Activated T-helper 17 cell treated with anti-CD3 and anti-CD28 coated beads, Interleukin-2, amount 50 U/mL, for 72 hours (primary cell): ENCODE data around the gene RBBP6. TPM values are rescaled to one million over a fixed set of nuclear protein-coding genes. Genes with fewer than 3 reads are reported as not detected.

Experiments
- ATAC-seq: fragments of 150-1000 bp; cut with Tn5 transposase; replicated peaks from 2 replicates; pipeline ENCODE4 v1.10.0; 2021; ENCODE audit warnings: mild to moderate bottlenecking, moderate library complexity
- H3K27ac Mint-ChIP-seq: one replicate; pipeline ENCODE4 v1.8.0; 2022; ENCODE audit warnings: mixed read lengths
- H3K27me3 Mint-ChIP-seq: one replicate; pipeline ENCODE4 v1.8.0; 2022; ENCODE audit warnings: mixed read lengths
- H3K36me3 Mint-ChIP-seq: one replicate; pipeline ENCODE4 v1.8.0; 2022; ENCODE audit warnings: low read depth, mild to moderate bottlenecking, mixed read lengths
- H3K4me1 Mint-ChIP-seq: one replicate; pipeline ENCODE4 v1.8.0; 2022; ENCODE audit warnings: mixed read lengths
- H3K4me3 Mint-ChIP-seq: one replicate; pipeline ENCODE4 v1.8.0; 2022; ENCODE audit warnings: mild to moderate bottlenecking, mixed read lengths
- H3K9me3 Mint-ChIP-seq: one replicate; pipeline ENCODE4 v1.8.0; 2022; ENCODE audit warnings: mixed read lengths
- total RNA-seq, 2 donors: library from RNA; stranded (reverse); gene quantifications; one replicate each; pipeline ENCODE4 v1.2.3, GENCODE V29; 2022

Gene RBBP6
- total RNA-seq, 2 donors from 2014 or later, result 51.6 to 88.8 TPM

GRCh38 chr16:24515186-24515585, 24.2 kb upstream of the RBBP6 start:
- Mint-ChIP-seq H3K4me1 (peaks cover 5% of the 10 kb centered on the region), H3K4me3 (no peak overlapping the region), H3K27ac (no peak overlapping the region), H3K9me3 (no peaks in the 10 kb centered on the region), H3K36me3 (no peaks in the 10 kb centered on the region), H3K27me3 (peaks cover 3% of the 10 kb centered on the region)
- no peak for ATAC-seq

GRCh38 chr16:24516900-24517669, 22.3 kb upstream of the RBBP6 start:
- H3K27ac Mint-ChIP-seq, result peak overlapping the region; percentile 52
- peaks cover 3% of the 10 kb centered on the region for H3K27me3 Mint-ChIP-seq
- no peaks in the 10 kb centered on the region for H3K36me3 Mint-ChIP-seq
- peak; percentile 77 for ATAC-seq
- H3K9me3 Mint-ChIP-seq, result no peaks in the 10 kb centered on the region
- H3K4me3 Mint-ChIP-seq, result peak overlapping the region; percentile 50
- peaks cover 5% of the 10 kb centered on the region for H3K4me1 Mint-ChIP-seq

GRCh38 chr16:24518498-24518897, 20.9 kb upstream of the RBBP6 start:
- H3K4me3 Mint-ChIP-seq, result no peak overlapping the region
- H3K9me3 Mint-ChIP-seq, result no peaks in the 10 kb centered on the region
- H3K36me3 Mint-ChIP-seq, result no peaks in the 10 kb centered on the region
- ATAC-seq, result no peak
- H3K4me1 Mint-ChIP-seq, result peaks cover 5% of the 10 kb centered on the region
- H3K27me3 Mint-ChIP-seq, result peaks cover 3% of the 10 kb centered on the region
- H3K27ac Mint-ChIP-seq, result no peak overlapping the region

- Mint-ChIP-seq H3K27ac (no peak overlapping the region), H3K4me1 (peaks cover 5% of the 10 kb centered on the region), H3K9me3 (no peaks in the 10 kb centered on the region), H3K4me3 (no peak overlapping the region), H3K27me3 (no peaks in the 10 kb centered on the region), H3K36me3 (no peaks in the 10 kb centered on the region)
- ATAC-seq, result no peak
These were observed 18.4 kb upstream of the RBBP6 start for GRCh38 chr16:24520983-24521382.

GRCh38 chr16:24522751-24523150, 16.6 kb upstream of the RBBP6 start:
- Mint-ChIP-seq H3K9me3 (no peaks in the 10 kb centered on the region), H3K4me1 (no peaks in the 10 kb centered on the region), H3K36me3 (no peaks in the 10 kb centered on the region), H3K27ac (no peak overlapping the region), H3K4me3 (no peak overlapping the region), H3K27me3 (peaks cover 3% of the 10 kb centered on the region)
- no peak for ATAC-seq

- H3K36me3 Mint-ChIP-seq, result no peaks in the 10 kb centered on the region
These were observed 15.8 kb upstream of the RBBP6 start for GRCh38 chr16:24523569-24523968.

GRCh38 chr16:24524855-24525677, 14.3 kb upstream of the RBBP6 start:
- no peaks in the 10 kb centered on the region for H3K4me1 Mint-ChIP-seq
- H3K9me3 Mint-ChIP-seq, result no peaks in the 10 kb centered on the region
- H3K36me3 Mint-ChIP-seq, result no peaks in the 10 kb centered on the region
- H3K27ac Mint-ChIP-seq, result no peak overlapping the region
- ATAC-seq, result peak; percentile 23
- H3K27me3 Mint-ChIP-seq, result peaks cover 3% of the 10 kb centered on the region
- no peak overlapping the region for H3K4me3 Mint-ChIP-seq

More at GRCh38 chr16:24523569-24523968, 15.8 kb upstream of the RBBP6 start:
- Mint-ChIP-seq H3K4me3 (no peak overlapping the region), H3K9me3 (no peaks in the 10 kb centered on the region), H3K4me1 (no peaks in the 10 kb centered on the region), H3K27ac (no peak overlapping the region), H3K27me3 (peaks cover 3% of the 10 kb centered on the region)
- ATAC-seq, result no peak

GRCh38 chr16:24525970-24526559, 13.3 kb upstream of the RBBP6 start:
- no peak overlapping the region for H3K4me3 Mint-ChIP-seq
- H3K27ac Mint-ChIP-seq, result no peak overlapping the region
- no peak for ATAC-seq
- H3K36me3 Mint-ChIP-seq, result no peaks in the 10 kb centered on the region
- peaks cover 3% of the 10 kb centered on the region for H3K27me3 Mint-ChIP-seq
- H3K9me3 Mint-ChIP-seq, result no peaks in the 10 kb centered on the region
- H3K4me1 Mint-ChIP-seq, result no peaks in the 10 kb centered on the region

GRCh38 chr16:24526701-24527495, 12.5 kb upstream of the RBBP6 start:
- H3K36me3 Mint-ChIP-seq, result no peaks in the 10 kb centered on the region
- H3K4me1 Mint-ChIP-seq, result no peaks in the 10 kb centered on the region
- H3K27ac Mint-ChIP-seq, result no peak overlapping the region
- H3K27me3 Mint-ChIP-seq, result peaks cover 3% of the 10 kb centered on the region
- ATAC-seq, result no peak
- H3K9me3 Mint-ChIP-seq, result no peaks in the 10 kb centered on the region
- H3K4me3 Mint-ChIP-seq, result no peak overlapping the region

GRCh38 chr16:24531166-24531565, 8.2 kb upstream of the RBBP6 start:
- Mint-ChIP-seq H3K27me3 (peaks cover 3% of the 10 kb centered on the region), H3K36me3 (no peaks in the 10 kb centered on the region), H3K4me3 (no peak overlapping the region), H3K27ac (no peak overlapping the region), H3K4me1 (no peaks in the 10 kb centered on the region), H3K9me3 (no peaks in the 10 kb centered on the region)
- ATAC-seq, result no peak

GRCh38 chr16:24534620-24535019, 4.7 kb upstream of the RBBP6 start:
- no peak for ATAC-seq
- Mint-ChIP-seq H3K9me3 (no peaks in the 10 kb centered on the region), H3K27me3 (no peaks in the 10 kb centered on the region), H3K4me1 (no peaks in the 10 kb centered on the region), H3K36me3 (peaks cover 4% of the 10 kb centered on the region), H3K4me3 (no peak overlapping the region), H3K27ac (no peak overlapping the region)

- Mint-ChIP-seq H3K9me3 (no peaks in the 10 kb centered on the region), H3K4me1 (no peaks in the 10 kb centered on the region), H3K36me3 (peaks cover 13% of the 10 kb centered on the region), H3K27ac (no peak overlapping the region), H3K4me3 (no peak overlapping the region), H3K27me3 (no peaks in the 10 kb centered on the region)
- ATAC-seq, result no peak
These were observed 3.5 kb upstream of the RBBP6 start for GRCh38 chr16:24535827-24536226.

GRCh38 chr16:24536671-24537070, 2.7 kb upstream of the RBBP6 start:
- peaks cover 21% of the 10 kb centered on the region for H3K36me3 Mint-ChIP-seq
- no peaks in the 10 kb centered on the region for H3K4me1 Mint-ChIP-seq
- no peak for ATAC-seq
- no peaks in the 10 kb centered on the region for H3K27me3 Mint-ChIP-seq
- H3K9me3 Mint-ChIP-seq, result no peaks in the 10 kb centered on the region
- H3K4me3 Mint-ChIP-seq, result no peak overlapping the region
- H3K27ac Mint-ChIP-seq, result no peak overlapping the region
